Stimulated activated CD8-positive, alpha-beta memory T cell treated with anti-CD3 and anti-CD28 coated beads, Interleukin-12 subunit alpha, Interleukin-12 subunit beta, amount 100 ng/mL, for 1 hour (primary cell): ENCODE measurements around the gene DCAF12L1.

Experiments used
- DNase-seq: peaks from one replicate; pipeline ENCODE4 v3.0.0-alpha.2; 2020; ENCODE audit warnings: low read depth

Gene DCAF12L1

GRCh38 chrX:126552313-126553022 lies at the start of gene DCAF12L1:
TSS of gene DCAF12L1 (minus strand) at chrX:126552814. CDS start at chrX:126552608, 206 bp downstream.
- DNase-seq: no peak

DNA sequence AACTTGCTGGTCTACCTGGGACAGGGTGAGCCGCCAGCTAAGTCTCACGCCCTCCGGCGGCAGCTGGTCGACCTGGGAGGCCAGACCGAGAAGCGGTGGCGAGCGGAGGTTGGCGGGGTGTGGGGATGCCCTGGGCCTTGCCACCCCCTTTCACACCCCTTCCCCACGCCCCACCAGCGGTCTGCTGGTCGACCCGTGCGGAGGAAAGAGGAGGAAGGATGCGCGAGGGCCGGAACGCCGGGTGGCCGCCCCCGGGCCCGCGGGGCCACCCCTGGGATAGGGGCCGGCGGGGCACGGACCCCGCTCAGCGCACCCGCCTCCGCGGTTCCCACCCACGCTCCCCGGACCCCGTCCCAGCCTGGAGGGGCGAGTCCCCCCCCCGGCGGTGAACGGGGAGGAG lies 28.3 kb upstream of the DCAF12L1 start:
- DNase-seq: no peak

GRCh38 chrX:126575911-126576310 lies 23.3 kb upstream of the DCAF12L1 start:
- DNase-seq: no peak

GRCh38 chrX:126557151-126557550 lies 4.5 kb upstream of the DCAF12L1 start:
- no peak for DNase-seq

DNA sequence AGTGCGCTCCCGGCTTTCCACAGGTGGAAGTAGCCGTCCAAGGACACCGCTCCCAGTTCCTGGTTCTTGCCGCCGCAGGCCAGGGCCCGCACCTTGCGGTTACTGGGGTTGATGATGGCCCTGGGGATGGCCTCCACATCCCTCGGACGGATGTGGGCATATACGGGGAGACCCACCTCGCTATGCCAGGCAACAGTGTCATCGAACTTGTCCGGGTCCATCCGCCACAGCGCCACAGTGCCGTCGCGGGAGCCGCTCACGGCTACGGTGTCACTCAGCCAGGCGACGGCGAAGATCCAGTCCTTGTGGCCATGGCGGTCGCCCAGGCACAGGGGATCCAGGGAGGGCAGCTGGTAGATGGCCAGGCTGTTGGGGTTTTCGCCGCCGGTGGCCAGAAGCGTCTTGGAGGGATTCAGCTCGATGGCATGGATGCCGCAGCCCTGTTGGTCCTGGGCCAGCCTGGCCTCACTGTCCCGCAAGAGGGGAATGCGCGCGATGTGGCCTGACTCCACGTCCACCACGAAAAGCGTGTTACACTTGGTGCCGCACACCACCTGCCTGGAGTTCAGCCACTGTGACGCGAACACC lies 795 bp downstream of the DCAF12L1 start:
- DNase-seq: no peak

DNA sequence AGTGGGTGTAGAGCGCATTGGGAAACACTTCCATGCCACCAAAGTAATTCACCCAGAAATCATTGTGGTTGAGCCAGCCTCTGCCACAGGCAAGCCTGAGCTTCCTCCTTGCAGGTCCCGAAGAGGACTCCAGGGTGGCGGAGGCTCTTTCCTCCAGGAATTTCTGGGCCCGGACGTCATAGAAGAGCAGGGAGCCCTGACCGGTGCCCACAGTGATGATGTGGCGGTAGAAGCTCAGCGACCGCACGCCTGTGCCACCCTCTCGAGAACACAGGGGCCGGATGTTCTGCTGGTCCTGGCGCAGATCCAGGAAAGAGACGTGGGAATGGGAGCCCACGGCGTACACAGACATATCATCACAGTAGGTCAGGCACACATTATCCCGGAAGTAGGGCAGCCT lies 1.3 kb downstream of the DCAF12L1 start:
- no peak for DNase-seq

GRCh38 chrX:126550816-126551215 lies 1.8 kb downstream of the DCAF12L1 start:
- DNase-seq: no peak

DNA sequence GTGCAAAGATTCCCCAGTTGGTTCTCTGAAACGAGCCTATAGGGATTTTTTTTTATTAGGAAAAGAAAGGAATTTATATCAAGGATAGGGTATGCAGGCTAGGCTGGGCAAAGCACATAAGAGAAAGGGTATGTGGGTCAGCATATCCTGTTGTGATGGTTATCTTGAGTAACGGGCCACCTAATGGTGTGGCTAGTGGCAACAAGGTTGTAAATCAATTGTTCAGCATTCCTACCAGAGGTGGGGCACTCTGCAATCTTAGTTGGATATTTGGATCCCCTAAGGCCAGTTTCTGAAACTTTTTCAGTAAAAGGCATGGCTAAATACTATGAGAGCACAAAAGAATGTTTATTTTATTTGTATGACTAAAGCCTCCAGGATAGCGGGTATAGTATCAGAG lies 42.7 kb downstream of the DCAF12L1 start:
- no peak for DNase-seq
